BJ (cell line): ENCODE measurements around the gene SPPL2C. TPM values are rescaled to one million over a fixed set of nuclear protein-coding genes. Genes with fewer than 3 reads are reported as not detected.

Experiments
- CTCF ChIA-PET: fragments of 350-600 bp; formaldehyde crosslinking; extraction: SDS; loops from one replicate; lab custom pipeline; 2021; ENCODE audit warnings: antibody characterized with exemption, inconsistent platforms; lab: Yijun Ruan, JAX
- POLR2A ChIA-PET: fragments of 300-600 bp; sonication (Branson Sonifier 250); formaldehyde crosslinking; extraction: SDS; loops from one replicate; lab custom pipeline; 2021; ENCODE audit warnings: antibody characterized with exemption; lab: Charles Lee
- DNase-seq: peaks from one replicate; pipeline ENCODE4 v3.0.0-alpha.2; 2011; ENCODE audit warnings: low read depth
- H3K27me3 ChIP-seq: 2 replicates; pipeline ENCODE4 v1.6.0; 2011; ENCODE audit warnings: low read length; ENCODE audit not compliant: control insufficient read depth, insufficient read depth
- H3K36me3 ChIP-seq: 2 replicates; pipeline ENCODE4 v1.5.1; 2011; ENCODE audit warnings: low read length; ENCODE audit not compliant: control insufficient read depth, insufficient read depth
- H3K4me3 ChIP-seq: 2 replicates; pipeline ENCODE4 v1.5.1; 2011; ENCODE audit warnings: low read depth, mild to moderate bottlenecking, control low read depth, low read length
- CTCF ChIP-seq: IDR thresholded peaks from 2 replicates; pipeline ENCODE4 v1.5.1; 2011; ENCODE audit warnings: low read depth, mild to moderate bottlenecking, control low read depth, inconsistent platforms, low read length, moderate library complexity; ENCODE audit not compliant: insufficient read depth
- polyA minus RNA-seq: library from RNA; depleted of rRNA, polyadenylated mRNA; stranded (reverse); fragments of >200 nt; gene quantifications from 2 replicates; pipeline ENCODE4 v1.2.3, GENCODE V29; 2011; rRNA and poly(A)+ RNA removed
- polyA plus RNA-seq: library from polyadenylated mRNA; depleted of rRNA; stranded (reverse); fragments of >200 nt; gene quantifications from 2 replicates; pipeline ENCODE4 v1.2.3, GENCODE V29; 2011; rRNA removed

Gene SPPL2C
- polyA plus RNA-seq (not detected in 2 replicates), polyA minus RNA-seq (not detected in 2 replicates)

GRCh38 chr17:45844695-45845375 is at the start of gene SPPL2C:
Gene SPPL2C (plus strand): TSS chr17:45844881. CDS start chr17:45844907, 26 bp downstream.
- ChIA-PET POLR2A (no interaction called here), CTCF (interaction anchor here (1.3 kb wide), 1 partner anchor 13 kb away, joined by 3 read pairs; no protein-coding TSS in a partner anchor)
- no peaks in the 10 kb centered on the region for H3K36me3 ChIP-seq
- H3K4me3 ChIP-seq = no peak within 1 kb of the TSS
- DNase-seq = no peak
- peaks cover 7% of the 10 kb centered on the region for H3K27me3 ChIP-seq
- TF ChIP-seq CTCF = no peak

GRCh38 chr17:45800816-45801215 is 43.9 kb upstream of the SPPL2C start:
- no peak for TF ChIP-seq CTCF
- H3K36me3 ChIP-seq = no peaks in the 10 kb centered on the region
- ChIA-PET POLR2A (no interaction called here), CTCF (no interaction called here)
- DNase-seq = no peak
- no peak overlapping the region for H3K4me3 ChIP-seq
- H3K27me3 ChIP-seq = peaks cover 14% of the 10 kb centered on the region

GRCh38 chr17:45801421-45801820 is 43.3 kb upstream of the SPPL2C start:
- no peak overlapping the region for H3K4me3 ChIP-seq
- ChIA-PET CTCF (interaction anchor here (1.9 kb wide), 1 partner anchor 161 kb away, joined by 5 read pairs; no protein-coding TSS in a partner anchor), POLR2A (no interaction called here)
- peaks cover 12% of the 10 kb centered on the region for H3K27me3 ChIP-seq
- no peaks in the 10 kb centered on the region for H3K36me3 ChIP-seq
- no peak for DNase-seq
- TF ChIP-seq CTCF = no peak

- Histone ChIP-seq H3K27me3 (peaks cover 4% of the 10 kb centered on the region), H3K4me3 (no peak overlapping the region), H3K36me3 (no peaks in the 10 kb centered on the region)
- ChIA-PET CTCF (no interaction called here), POLR2A (no interaction called here)
- no peak for DNase-seq
- no peak for TF ChIP-seq CTCF
Observed at GRCh38 chr17:45808845-45809244, 35.8 kb upstream of the SPPL2C start.

- H3K4me3 ChIP-seq = no peak overlapping the region
- POLR2A ChIA-PET = no interaction called here
- H3K27me3 ChIP-seq = peaks cover 6% of the 10 kb centered on the region
- no peak for DNase-seq
- TF ChIP-seq CTCF = no peak
- CTCF ChIA-PET = no interaction called here
- no peaks in the 10 kb centered on the region for H3K36me3 ChIP-seq
Observed at GRCh38 chr17:45809499-45809898, 35.2 kb upstream of the SPPL2C start.
